Measurements from ENCODE around the gene TUBGCP3.

The TUBGCP3 gene

GRCh38 chr13:112624040-112624439, 36.1 kb upstream of the TUBGCP3 start:
- DNase-seq (ENCODE audit: low read depth, low spot score), result no peak
- in situ Hi-C loops (cut with HindIII; ENCODE audit: low sequenced_read_pairs), result no loop called here
- no peak for TF ChIP-seq CTCF (IDR thresholded peaks at IDR 0.05; ENCODE audit: low read depth, low read length)
- H3K4me3 ChIP-seq (ENCODE audit: low read depth, low read length), result no peak overlapping the region

GRCh38 chr13:112623051-112623711, 35.2 kb upstream of the TUBGCP3 start:
- TF ChIP-seq CTCF (IDR thresholded peaks at IDR 0.05; ENCODE audit: low read depth, low read length), result no peak
- no peak for DNase-seq (ENCODE audit: low read depth, low spot score)
- in situ Hi-C loops (cut with HindIII; ENCODE audit: low sequenced_read_pairs), result no loop called here
- no peak overlapping the region for H3K4me3 ChIP-seq (ENCODE audit: low read depth, low read length)

GRCh38 chr13:112622375-112622774, 34.4 kb upstream of the TUBGCP3 start:
- in situ Hi-C loops (cut with HindIII; ENCODE audit: low sequenced_read_pairs), result no loop called here
- H3K4me3 ChIP-seq (ENCODE audit: low read depth, low read length), result no peak overlapping the region
- TF ChIP-seq CTCF (IDR thresholded peaks at IDR 0.05; ENCODE audit: low read depth, low read length), result no peak
- DNase-seq (ENCODE audit: low read depth, low spot score), result no peak

- peak; percentile 25 for DNase-seq (ENCODE audit: low read depth, low spot score)
- TF ChIP-seq CTCF (IDR thresholded peaks at IDR 0.05; ENCODE audit: low read depth, low read length), result no peak
- in situ Hi-C loops (cut with HindIII; ENCODE audit: low sequenced_read_pairs), result no loop called here
- no peak overlapping the region for H3K4me3 ChIP-seq (ENCODE audit: low read depth, low read length)
Observed at GRCh38 chr13:112619730-112620631, 32.0 kb upstream of the TUBGCP3 start.

GRCh38 chr13:112618501-112618900, 30.5 kb upstream of the TUBGCP3 start:
- no peak for DNase-seq (ENCODE audit: low read depth, low spot score)
- no peak overlapping the region for H3K4me3 ChIP-seq (ENCODE audit: low read depth, low read length)
- in situ Hi-C loops (cut with HindIII; ENCODE audit: low sequenced_read_pairs), result no loop called here
- no peak for TF ChIP-seq CTCF (IDR thresholded peaks at IDR 0.05; ENCODE audit: low read depth, low read length)

GRCh38 chr13:112617754-112618375, 29.9 kb upstream of the TUBGCP3 start:
- TF ChIP-seq CTCF (IDR thresholded peaks at IDR 0.05; ENCODE audit: low read depth, low read length), result no peak
- in situ Hi-C loops (cut with HindIII; ENCODE audit: low sequenced_read_pairs), result no loop called here
- DNase-seq (ENCODE audit: low read depth, low spot score), result no peak
- no peak overlapping the region for H3K4me3 ChIP-seq (ENCODE audit: low read depth, low read length)
